ENCODE results near the gene MTMR2. TPM values are rescaled to one million over a fixed set of nuclear protein-coding genes. Genes with fewer than 3 reads are reported as not detected.
"Not testable (repeated sequence)": the region's sequence is repeated elsewhere in the genome, so short reads cannot be mapped to it uniquely, and the experiment has no call there.

MTMR2 gene
- total and polyA plus RNA-seq, 2 experiments from 2014 or later, result 26.6 to 52.6 TPM

DNA sequence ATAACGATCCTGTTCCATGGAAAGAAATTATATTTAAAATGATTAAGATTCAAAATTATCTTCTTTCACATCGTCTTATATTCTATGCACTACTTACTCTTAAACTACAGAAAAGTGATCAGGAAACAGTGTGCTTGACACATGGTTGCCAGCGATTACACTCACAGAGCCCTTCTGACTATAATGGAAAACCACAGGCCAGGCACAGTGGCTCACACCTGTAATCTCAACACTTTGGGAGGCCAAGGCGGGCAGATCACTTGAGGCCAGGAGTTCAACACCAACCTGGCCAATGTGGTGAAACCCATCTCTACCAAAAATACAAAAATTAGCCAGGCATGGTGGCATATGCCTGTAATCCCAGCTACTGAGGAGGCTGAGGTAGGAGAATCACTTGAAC, 63.9 kb downstream of the MTMR2 start:
- H2AFZ ChIP-seq; H3K4me1 ChIP-seq (ENCODE audit: insufficient read depth); H3K4me1 Mint-ChIP-seq; H3K4me2 ChIP-seq; H4K20me1 ChIP-seq (replicated peaks; ENCODE audit: insufficient read depth); H3K9me3 Mint-ChIP-seq; H3K4me3 ChIP-seq; H3K27me3 ChIP-seq (ENCODE audit: insufficient read depth); H3K27ac Mint-ChIP-seq; DNase-seq (ENCODE audit: low spot score); ATAC-seq; H3K79me2 ChIP-seq (replicated peaks; ENCODE audit: insufficient read depth); H3K36me3 ChIP-seq (ENCODE audit: insufficient read depth); H3K9me2 ChIP-seq (ENCODE audit: insufficient read depth); H3K4me3 Mint-ChIP-seq; H3K27me3 Mint-ChIP-seq (ENCODE audit: insufficient read depth, low read depth, poor library complexity); H3F3A ChIP-seq (replicated peaks; ENCODE audit: low read depth); H3K27ac ChIP-seq (ENCODE audit: low read depth): not testable (repeated sequence)
- peaks cover 13% of the 10 kb centered on the region for H3K36me3 Mint-ChIP-seq (ENCODE audit: low read depth)

DNA sequence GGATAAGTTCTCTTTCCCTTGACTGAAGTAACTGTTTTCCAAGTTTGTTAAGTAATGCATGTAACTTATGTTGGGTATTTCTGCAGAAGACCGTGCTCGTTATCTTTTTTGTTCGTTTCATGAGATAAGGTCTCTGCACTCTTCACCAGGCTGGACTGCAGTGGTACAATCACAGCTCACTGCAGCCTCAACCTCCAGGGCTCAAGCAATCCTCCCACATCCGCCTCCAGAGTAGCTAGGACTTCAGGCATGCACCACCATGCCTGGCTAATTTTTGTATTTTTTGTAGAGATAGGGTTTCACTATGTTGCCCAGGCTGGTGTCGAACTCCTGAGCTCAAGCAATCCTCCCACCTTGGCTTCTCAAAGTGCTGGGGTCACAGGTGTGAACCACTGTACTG, 69.5 kb downstream of the MTMR2 start:
- H3K27ac Mint-ChIP-seq; H3K27me3 Mint-ChIP-seq (ENCODE audit: insufficient read depth, low read depth, poor library complexity); H2AFZ ChIP-seq; H3K9me2 ChIP-seq (ENCODE audit: insufficient read depth); H3K9me3 Mint-ChIP-seq; H3K79me2 ChIP-seq (replicated peaks; ENCODE audit: insufficient read depth); H3K4me3 ChIP-seq; H3K27me3 ChIP-seq (ENCODE audit: insufficient read depth); H4K20me1 ChIP-seq (replicated peaks; ENCODE audit: insufficient read depth); H3K4me3 Mint-ChIP-seq; H3F3A ChIP-seq (replicated peaks; ENCODE audit: low read depth); ATAC-seq; H3K4me2 ChIP-seq; H3K4me1 Mint-ChIP-seq; H3K27ac ChIP-seq (ENCODE audit: low read depth); H3K4me1 ChIP-seq (ENCODE audit: insufficient read depth); H3K36me3 ChIP-seq (ENCODE audit: insufficient read depth); H3K36me3 Mint-ChIP-seq (ENCODE audit: low read depth); DNase-seq (ENCODE audit: low spot score): not testable (repeated sequence)

DNA sequence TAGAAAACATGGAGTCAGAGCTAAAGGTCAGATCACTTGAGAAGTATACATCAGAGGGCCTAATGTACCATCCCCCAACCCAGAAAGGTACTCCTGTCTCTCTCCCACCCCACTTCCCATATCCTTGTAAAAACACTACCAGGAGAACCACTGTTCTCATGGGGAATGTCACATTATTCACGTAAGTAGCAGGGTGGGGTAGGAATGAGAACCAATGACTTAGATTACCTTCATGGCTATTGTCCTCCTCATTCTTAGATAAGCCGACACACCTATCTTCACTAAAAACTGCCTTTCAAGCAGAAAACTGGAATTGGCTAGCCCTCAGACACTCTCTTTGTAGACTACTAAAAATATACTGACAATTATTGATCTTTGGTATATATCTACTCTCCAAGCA, 70.0 kb downstream of the MTMR2 start:
- H3K27ac ChIP-seq (ENCODE audit: low read depth), result no peak overlapping the region
- no peak overlapping the region for H3K27ac Mint-ChIP-seq
- ATAC-seq (no peak), DNase-seq (ENCODE audit: low spot score) (no peak)
- H3K36me3 ChIP-seq (ENCODE audit: insufficient read depth), result 0 out of 2 replicates have a peak, but pooled peaks cover 5% of the 10 kb centered on the region
- no peaks in the 10 kb centered on the region for H3F3A ChIP-seq (replicated peaks; ENCODE audit: low read depth)
- H3K27me3 ChIP-seq (ENCODE audit: insufficient read depth), result no peaks in the 10 kb centered on the region
- H3K4me1 Mint-ChIP-seq, result no peaks in the 10 kb centered on the region
- H3K4me3 ChIP-seq, result no peak overlapping the region
- H3K9me3 Mint-ChIP-seq, result no peaks in the 10 kb centered on the region
- H3K4me2 ChIP-seq, result no peak overlapping the region
- H3K4me1 ChIP-seq (ENCODE audit: insufficient read depth), result no peaks in the 10 kb centered on the region
- peaks cover 1% of the 10 kb centered on the region for H3K27me3 Mint-ChIP-seq (ENCODE audit: insufficient read depth, low read depth, poor library complexity)
- no peak overlapping the region for H2AFZ ChIP-seq
- no peaks in the 10 kb centered on the region for H3K9me2 ChIP-seq (ENCODE audit: insufficient read depth)
- H3K4me3 Mint-ChIP-seq, result no peak overlapping the region
- no peaks in the 10 kb centered on the region for H3K79me2 ChIP-seq (replicated peaks; ENCODE audit: insufficient read depth)
- H4K20me1 ChIP-seq (replicated peaks; ENCODE audit: insufficient read depth), result peaks cover 4% of the 10 kb centered on the region; the same call in 1 of the 2 replicates
- H3K36me3 Mint-ChIP-seq (ENCODE audit: low read depth), result peaks cover 3% of the 10 kb centered on the region; the same call in 2 of the 3 replicates
- no peak for TF ChIP-seq NANOG (IDR thresholded peaks at IDR 0.05; ENCODE audit: borderline replicate concordance)
- no peak for TF ChIP-seq CREB1 (CRISPR knock-in tag; IDR thresholded peaks at IDR 0.05; ENCODE audit: low read depth)
- no peak for TF ChIP-seq POLR2AphosphoS5 (IDR thresholded peaks at IDR 0.05; ENCODE audit: low read depth)
- TF ChIP-seq ZNF114 (CRISPR knock-in tag; IDR thresholded peaks at IDR 0.05), result no peak
- TF ChIP-seq, protein P1, sequence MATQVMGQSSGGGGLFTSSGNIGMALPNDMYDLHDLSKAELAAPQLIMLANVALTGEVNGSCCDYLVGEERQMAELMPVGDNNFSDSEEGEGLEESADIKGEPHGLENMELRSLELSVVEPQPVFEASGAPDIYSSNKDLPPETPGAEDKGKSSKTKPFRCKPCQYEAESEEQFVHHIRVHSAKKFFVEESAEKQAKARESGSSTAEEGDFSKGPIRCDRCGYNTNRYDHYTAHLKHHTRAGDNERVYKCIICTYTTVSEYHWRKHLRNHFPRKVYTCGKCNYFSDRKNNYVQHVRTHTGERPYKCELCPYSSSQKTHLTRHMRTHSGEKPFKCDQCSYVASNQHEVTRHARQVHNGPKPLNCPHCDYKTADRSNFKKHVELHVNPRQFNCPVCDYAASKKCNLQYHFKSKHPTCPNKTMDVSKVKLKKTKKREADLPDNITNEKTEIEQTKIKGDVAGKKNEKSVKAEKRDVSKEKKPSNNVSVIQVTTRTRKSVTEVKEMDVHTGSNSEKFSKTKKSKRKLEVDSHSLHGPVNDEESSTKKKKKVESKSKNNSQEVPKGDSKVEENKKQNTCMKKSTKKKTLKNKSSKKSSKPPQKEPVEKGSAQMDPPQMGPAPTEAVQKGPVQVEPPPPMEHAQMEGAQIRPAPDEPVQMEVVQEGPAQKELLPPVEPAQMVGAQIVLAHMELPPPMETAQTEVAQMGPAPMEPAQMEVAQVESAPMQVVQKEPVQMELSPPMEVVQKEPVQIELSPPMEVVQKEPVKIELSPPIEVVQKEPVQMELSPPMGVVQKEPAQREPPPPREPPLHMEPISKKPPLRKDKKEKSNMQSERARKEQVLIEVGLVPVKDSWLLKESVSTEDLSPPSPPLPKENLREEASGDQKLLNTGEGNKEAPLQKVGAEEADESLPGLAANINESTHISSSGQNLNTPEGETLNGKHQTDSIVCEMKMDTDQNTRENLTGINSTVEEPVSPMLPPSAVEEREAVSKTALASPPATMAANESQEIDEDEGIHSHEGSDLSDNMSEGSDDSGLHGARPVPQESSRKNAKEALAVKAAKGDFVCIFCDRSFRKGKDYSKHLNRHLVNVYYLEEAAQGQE (IDR thresholded peaks at IDR 0.05; ENCODE audit: unreplicated experiment), result no peak
- no peak for TF ChIP-seq STAT1 (IDR thresholded peaks at IDR 0.05; ENCODE audit: unreplicated experiment)
- TF ChIP-seq EZH2 (IDR thresholded peaks at IDR 0.05; ENCODE audit: low read depth, unreplicated experiment), result no peak
- TF ChIP-seq, protein P2, sequence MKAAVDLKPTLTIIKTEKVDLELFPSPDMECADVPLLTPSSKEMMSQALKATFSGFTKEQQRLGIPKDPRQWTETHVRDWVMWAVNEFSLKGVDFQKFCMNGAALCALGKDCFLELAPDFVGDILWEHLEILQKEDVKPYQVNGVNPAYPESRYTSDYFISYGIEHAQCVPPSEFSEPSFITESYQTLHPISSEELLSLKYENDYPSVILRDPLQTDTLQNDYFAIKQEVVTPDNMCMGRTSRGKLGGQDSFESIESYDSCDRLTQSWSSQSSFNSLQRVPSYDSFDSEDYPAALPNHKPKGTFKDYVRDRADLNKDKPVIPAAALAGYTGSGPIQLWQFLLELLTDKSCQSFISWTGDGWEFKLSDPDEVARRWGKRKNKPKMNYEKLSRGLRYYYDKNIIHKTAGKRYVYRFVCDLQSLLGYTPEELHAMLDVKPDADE (IDR thresholded peaks at IDR 0.05), result no peak
- no peak for TF ChIP-seq ZNF331 (CRISPR knock-in tag; IDR thresholded peaks at IDR 0.05; ENCODE audit: low read depth)
- no peak for TF ChIP-seq EZH2phosphoT487 (IDR thresholded peaks at IDR 0.05; ENCODE audit: unreplicated experiment)
- TF ChIP-seq JUNB (IDR thresholded peaks at IDR 0.05; ENCODE audit: unreplicated experiment), result no peak
- TF ChIP-seq, protein P3, sequence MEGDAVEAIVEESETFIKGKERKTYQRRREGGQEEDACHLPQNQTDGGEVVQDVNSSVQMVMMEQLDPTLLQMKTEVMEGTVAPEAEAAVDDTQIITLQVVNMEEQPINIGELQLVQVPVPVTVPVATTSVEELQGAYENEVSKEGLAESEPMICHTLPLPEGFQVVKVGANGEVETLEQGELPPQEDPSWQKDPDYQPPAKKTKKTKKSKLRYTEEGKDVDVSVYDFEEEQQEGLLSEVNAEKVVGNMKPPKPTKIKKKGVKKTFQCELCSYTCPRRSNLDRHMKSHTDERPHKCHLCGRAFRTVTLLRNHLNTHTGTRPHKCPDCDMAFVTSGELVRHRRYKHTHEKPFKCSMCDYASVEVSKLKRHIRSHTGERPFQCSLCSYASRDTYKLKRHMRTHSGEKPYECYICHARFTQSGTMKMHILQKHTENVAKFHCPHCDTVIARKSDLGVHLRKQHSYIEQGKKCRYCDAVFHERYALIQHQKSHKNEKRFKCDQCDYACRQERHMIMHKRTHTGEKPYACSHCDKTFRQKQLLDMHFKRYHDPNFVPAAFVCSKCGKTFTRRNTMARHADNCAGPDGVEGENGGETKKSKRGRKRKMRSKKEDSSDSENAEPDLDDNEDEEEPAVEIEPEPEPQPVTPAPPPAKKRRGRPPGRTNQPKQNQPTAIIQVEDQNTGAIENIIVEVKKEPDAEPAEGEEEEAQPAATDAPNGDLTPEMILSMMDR (conservative IDR thresholded peaks at IDR 0.05; ENCODE audit: low read depth in 2 of 2), result no peak

Data from GM23338 (cell line).